Liver (tissue), 9 donors: ENCODE measurements around the gene ZSCAN1. TPM values are rescaled to one million over a fixed set of nuclear protein-coding genes. Genes with fewer than 3 reads are reported as not detected.

Experiments
- DNase-seq: peaks from one replicate; pipeline ENCODE4 v3.0.0-alpha.2; 2017; ENCODE audit warnings: low spot score
- H3K27ac ChIP-seq, 2 donors: one replicate each; pipeline ENCODE4 v1.7.0; 2013; ENCODE audit warnings: inconsistent platforms in 2 of 2, low read length in 2 of 2, control low read depth in 1 of 2, low read depth in 1 of 2, mild to moderate bottlenecking in 1 of 2
- H3K27me3 ChIP-seq, 4 donors: one replicate each; pipeline versions ENCODE4 v1.6.1 to v1.7.0; 2013; ENCODE audit warnings: low read length in 3 of 4, inconsistent platforms in 1 of 4, mild to moderate bottlenecking in 1 of 4, moderate library complexity in 1 of 4; ENCODE audit not compliant: control insufficient read depth in 4 of 4, insufficient read depth in 4 of 4
- H3K36me3 ChIP-seq, 4 donors: one replicate each; pipeline versions ENCODE4 v1.6.1 to v1.7.0; 2013; ENCODE audit warnings: low read length in 3 of 4, mild to moderate bottlenecking in 3 of 4, low read depth in 1 of 4, moderate library complexity in 1 of 4; ENCODE audit not compliant: control insufficient read depth in 4 of 4, insufficient read depth in 3 of 4
- H3K4me1 ChIP-seq, 4 donors: one replicate each; pipeline versions ENCODE4 v1.6.1 to v1.7.0; 2013; ENCODE audit warnings: low read length in 3 of 4, mild to moderate bottlenecking in 3 of 4, moderate library complexity in 1 of 4; ENCODE audit not compliant: control insufficient read depth in 4 of 4, insufficient read depth in 4 of 4
- H3K4me3 ChIP-seq, 3 donors: one replicate each; pipeline versions ENCODE4 v1.6.1 to v1.7.0; 2013; ENCODE audit warnings: low read length in 3 of 3, control low read depth in 1 of 3, low read depth in 1 of 3, mild to moderate bottlenecking in 1 of 3
- H3K9ac ChIP-seq, 2 donors: one replicate each; pipeline ENCODE4 v1.7.0; 2013; ENCODE audit warnings: low read length in 2 of 2, mild to moderate bottlenecking in 2 of 2, moderate library complexity in 2 of 2, control low read depth in 1 of 2, low read depth in 1 of 2
- H3K9me3 ChIP-seq, 4 donors: one replicate each; pipeline versions ENCODE4 v1.6.1 to v1.7.0; 2013; ENCODE audit warnings: low read length in 3 of 4; ENCODE audit not compliant: control insufficient read depth in 4 of 4
- ATF3 ChIP-seq: IDR thresholded peaks from 2 replicates; pipeline ENCODE4 v1.6.1; 2016; ENCODE audit warnings: antibody characterized with exemption
- CTCF ChIP-seq: fragments of 150-350 bp; IDR thresholded peaks from 2 replicates; pipeline ENCODE4 v1.5.1; 2017; ENCODE audit warnings: improper control_type of control experiment, low read depth, low read length; ENCODE audit not compliant: missing input control
- EGR1 ChIP-seq, 2 donors: IDR thresholded peaks; 2 replicates each; pipeline ENCODE4 v1.6.1; 2016 to 2018; ENCODE audit warnings: antibody characterized with exemption in 2 of 2, low read depth in 2 of 2
- FOXA1 ChIP-seq: IDR thresholded peaks from 2 replicates; pipeline ENCODE4 v1.6.1; 2016; ENCODE audit warnings: antibody characterized with exemption
- GABPA ChIP-seq, 2 donors: IDR thresholded peaks in 1 of 2; conservative IDR thresholded peaks in 1 of 2; 2 replicates each; pipeline ENCODE4 v1.6.1; 2016; ENCODE audit warnings: antibody characterized with exemption in 2 of 2, mild to moderate bottlenecking in 1 of 2, moderate library complexity in 1 of 2
- HNF4A ChIP-seq, 2 donors: conservative IDR thresholded peaks; 2 replicates each; pipeline ENCODE4 v1.6.1; 2016; ENCODE audit warnings: antibody characterized with exemption in 2 of 2, mild to moderate bottlenecking in 2 of 2
- HNF4G ChIP-seq: IDR thresholded peaks from 2 replicates; pipeline ENCODE4 v1.6.1; 2016; ENCODE audit warnings: antibody characterized with exemption
- JUND ChIP-seq, 2 donors: IDR thresholded peaks; 2 replicates each; pipeline ENCODE4 v1.6.1; 2016; ENCODE audit warnings: antibody characterized with exemption in 2 of 2
- MAX ChIP-seq: IDR thresholded peaks from 2 replicates; pipeline ENCODE4 v1.6.1; 2016; ENCODE audit warnings: antibody characterized with exemption
- NR2F2 ChIP-seq: IDR thresholded peaks from 2 replicates; pipeline ENCODE4 v1.6.1; 2016; ENCODE audit warnings: antibody characterized with exemption
- REST ChIP-seq: IDR thresholded peaks from 2 replicates; pipeline ENCODE4 v1.6.1; 2016; ENCODE audit warnings: antibody characterized with exemption, mild to moderate bottlenecking
- TAF1 ChIP-seq: conservative IDR thresholded peaks from 2 replicates; pipeline ENCODE4 v1.6.1; 2016; ENCODE audit warnings: antibody characterized with exemption, mild to moderate bottlenecking
- YY1 ChIP-seq: IDR thresholded peaks from 2 replicates; pipeline ENCODE4 v1.6.1; 2016; ENCODE audit warnings: antibody characterized with exemption, mild to moderate bottlenecking
- ZBTB33 ChIP-seq: IDR thresholded peaks from 2 replicates; pipeline ENCODE4 v1.6.1; 2016; ENCODE audit warnings: antibody characterized with exemption
- WGBS: extraction: QIAGEN DNeasy Blood & Tissue Kit; methylation state at CpG from one replicate; pipeline ENCODE4 v1.1.7; 2013; 5-methylcytosine and 5-hydroxymethylcytosine counted together
- polyA plus RNA-seq, 2 donors: library from polyadenylated mRNA; stranded (reverse) in 1 of 2; unstranded in 1 of 2; fragments of 200-250 nt in 1 of 2; fragments of >200 nt in 1 of 2; fragmentation: Nextera tagmentation in 1 of 2; extraction: Ambion mirVana in 1 of 2; gene quantifications; one replicate each; pipeline versions ENCODE4 v1.2.1 to v1.2.3, GENCODE V29; 2013 to 2015
- total RNA-seq, 2 donors: library from RNA; depleted of rRNA; stranded (reverse); fragments of >200 nt; gene quantifications; one replicate each; pipeline ENCODE4 v1.2.3, GENCODE V29; 2014
- donor health status: healthy.
- donor health status: healthy.
- donor health status: healthy.
- donor health status: healthy.
- donor health status: healthy.

Gene ZSCAN1
- total and polyA plus RNA-seq, 4 donors, result 0.13 TPM; not detected in 3

- Histone ChIP-seq H3K4me1 (no peaks in the 10 kb centered on the region), H3K27ac (no peak overlapping the region), H3K36me3 (no peaks in the 10 kb centered on the region), H3K9me3 (peaks cover 50 to 70% (median 64%) of the 10 kb centered on the region in 4 donors), H3K9ac (no peak overlapping the region), H3K27me3 (no peaks in the 10 kb centered on the region), H3K4me3 (peak overlapping the region in 2 of 3 donors; percentile 34 to 41)
- no peak for DNase-seq
- 45% methylated on average over 54 of the region's 54 CpGs for WGBS
- TF ChIP-seq EGR1 (IDR thresholded peaks at IDR 0.05; ENCODE audit: low read depth in 2 of 2) (no peak), GABPA (IDR thresholded peaks at IDR 0.05 in 1 of 2, conservative IDR thresholded peaks at IDR 0.05 in 1 of 2) (no peak), ATF3 (no peak), HNF4A (conservative IDR thresholded peaks at IDR 0.05) (no peak), YY1 (no peak), FOXA1 (no peak), HNF4G (no peak), NR2F2 (no peak), TAF1 (no peak), ZBTB33 (no peak)
These were observed 8.9 kb downstream of the ZSCAN1 start for GRCh38 chr19:58042495-58043340.

GRCh38 chr19:58044391-58044790 lies 10.6 kb downstream of the ZSCAN1 start:
- TF ChIP-seq EGR1 (IDR thresholded peaks at IDR 0.05; ENCODE audit: low read depth in 2 of 2), result no peak
- no peak for TF ChIP-seq HNF4G
- no peak for TF ChIP-seq CTCF
- TF ChIP-seq FOXA1, result no peak
- no peak for TF ChIP-seq TAF1
- no peak for TF ChIP-seq REST
- TF ChIP-seq JUND (IDR thresholded peaks at IDR 0.05), result no peak
- no peak for TF ChIP-seq ZBTB33
- no peak for TF ChIP-seq NR2F2
- TF ChIP-seq YY1, result no peak
- TF ChIP-seq MAX, result no peak
- no peak for DNase-seq
- Histone ChIP-seq H3K9me3 (peaks cover 47 to 67% (median 58%) of the 10 kb centered on the region in 4 donors), H3K9ac (no peak overlapping the region), H3K36me3 (no peaks in the 10 kb centered on the region), H3K27ac (no peak overlapping the region), H3K27me3 (no peaks in the 10 kb centered on the region), H3K4me3 (peak overlapping the region in 2 of 3 donors; percentile 23 to 35), H3K4me1 (no peaks in the 10 kb centered on the region)
- WGBS, result 69% methylated on average over 42 of the region's 42 CpGs
